GM18868 (cell line): ENCODE measurements around the gene LIN37.

ENCODE experiments used
- ATAC-seq: cut with Tn5 transposase; IDR thresholded peaks from one replicate; pipeline ENCODE4 v1.9.1; 2021; ENCODE audit warnings: mild to moderate bottlenecking, moderate library complexity; ENCODE audit not compliant: unreplicated experiment

LIN37 gene

GRCh38 chr19:35751839-35752745 lies 3.7 kb downstream of the LIN37 start:
- no peak for ATAC-seq

DNA sequence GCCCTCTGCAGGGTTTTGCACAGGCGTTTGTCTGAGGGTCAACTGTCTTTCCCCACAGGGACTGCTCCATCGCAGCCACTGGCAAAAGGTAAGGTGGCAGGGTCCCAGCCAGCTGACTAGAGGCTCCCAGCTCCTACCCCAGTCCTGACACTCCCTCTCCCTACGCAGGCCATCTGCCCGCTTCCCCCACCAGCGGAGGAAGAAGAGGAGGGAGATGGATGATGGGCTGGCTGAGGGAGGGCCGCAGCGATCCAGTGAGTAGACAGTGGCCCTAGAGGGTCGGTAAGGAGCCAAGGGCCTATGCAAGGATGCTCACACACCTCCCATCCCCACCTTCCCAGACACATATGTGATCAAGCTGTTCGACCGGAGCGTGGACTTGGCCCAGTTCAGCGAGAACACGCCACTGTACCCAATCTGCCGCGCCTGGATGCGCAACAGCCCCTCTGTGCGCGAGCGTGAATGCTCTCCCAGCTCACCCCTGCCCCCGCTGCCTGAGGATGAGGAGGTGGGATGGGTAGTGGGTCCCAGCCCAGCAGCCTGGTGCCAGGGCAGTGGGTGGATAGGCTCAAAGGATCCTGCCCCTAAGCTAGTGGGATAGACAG lies 4.5 kb downstream of the LIN37 start:
- no peak for ATAC-seq

DNA sequence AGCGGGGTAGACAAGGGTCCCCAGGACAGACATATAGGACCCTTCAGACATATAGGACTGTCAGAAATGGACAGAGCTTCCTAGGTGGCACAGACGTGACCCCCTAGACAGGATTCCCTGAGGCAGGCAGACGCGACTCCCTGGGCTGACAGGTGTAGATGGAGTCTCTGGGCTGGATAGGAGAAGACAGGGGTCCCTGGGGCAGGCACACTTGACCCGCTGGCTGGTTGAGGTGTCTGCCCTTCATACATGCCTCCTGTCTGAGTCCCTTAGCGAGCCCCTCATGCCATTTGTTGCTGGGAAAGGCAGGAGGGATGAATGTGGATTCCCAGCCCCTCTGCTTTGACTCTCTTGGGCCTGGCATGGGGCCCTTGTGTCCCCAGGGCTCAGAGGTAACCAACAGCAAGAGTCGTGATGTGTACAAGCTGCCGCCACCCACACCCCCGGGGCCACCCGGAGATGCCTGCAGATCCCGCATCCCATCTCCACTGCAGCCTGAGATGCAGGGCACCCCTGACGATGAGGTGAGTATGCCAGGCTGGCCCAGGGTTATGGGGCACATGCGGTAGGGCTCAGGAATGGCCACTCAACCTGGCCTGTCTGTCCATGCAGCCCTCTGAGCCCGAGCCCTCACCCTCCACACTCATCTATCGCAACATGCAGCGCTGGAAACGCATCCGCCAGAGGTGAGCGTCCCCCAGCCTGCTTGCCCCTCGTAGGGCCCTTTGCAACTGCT lies 5.4 kb downstream of the LIN37 start:
- no peak for ATAC-seq

DNA sequence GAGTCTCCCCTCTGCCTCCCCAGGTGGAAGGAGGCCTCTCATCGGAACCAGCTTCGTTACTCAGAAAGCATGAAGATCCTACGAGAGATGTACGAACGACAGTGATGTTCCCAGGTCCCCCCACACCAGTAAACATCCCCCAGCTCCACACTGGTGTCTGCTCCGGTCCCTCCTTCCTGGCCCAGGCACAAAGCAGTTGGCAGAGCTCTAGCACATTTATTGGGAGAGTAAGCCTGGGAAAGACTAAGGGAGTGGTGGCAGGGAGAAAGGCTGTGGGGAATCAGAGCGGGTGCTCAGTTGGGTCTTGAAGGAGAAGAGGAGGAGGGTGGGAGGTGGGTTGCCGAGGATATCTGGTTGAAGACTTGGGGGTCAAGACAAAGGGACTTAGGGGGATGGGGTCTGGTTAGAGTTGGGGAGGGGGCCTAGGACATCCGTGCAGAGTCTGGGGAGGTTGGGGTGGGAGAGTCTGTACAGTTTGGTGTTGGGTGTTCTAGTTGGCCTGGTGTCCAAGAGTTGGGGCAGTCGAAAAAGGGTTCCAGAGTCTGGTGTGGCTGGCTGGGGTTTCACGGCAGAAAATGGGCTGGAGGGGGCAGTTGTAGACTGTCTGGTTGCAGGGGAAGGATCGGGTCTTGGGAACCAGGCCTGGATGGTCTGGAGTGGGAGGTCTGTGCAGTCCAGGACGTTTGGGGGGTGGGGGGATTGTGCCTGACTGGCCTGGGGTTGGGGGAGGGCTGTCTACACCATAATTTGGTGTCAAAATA lies 6.2 kb downstream of the LIN37 start:
- ATAC-seq = no peak

GRCh38 chr19:35755131-35755549 lies 6.8 kb downstream of the LIN37 start:
- ATAC-seq = no peak

GRCh38 chr19:35755550-35756376 lies 7.4 kb downstream of the LIN37 start:
- no peak for ATAC-seq

DNA sequence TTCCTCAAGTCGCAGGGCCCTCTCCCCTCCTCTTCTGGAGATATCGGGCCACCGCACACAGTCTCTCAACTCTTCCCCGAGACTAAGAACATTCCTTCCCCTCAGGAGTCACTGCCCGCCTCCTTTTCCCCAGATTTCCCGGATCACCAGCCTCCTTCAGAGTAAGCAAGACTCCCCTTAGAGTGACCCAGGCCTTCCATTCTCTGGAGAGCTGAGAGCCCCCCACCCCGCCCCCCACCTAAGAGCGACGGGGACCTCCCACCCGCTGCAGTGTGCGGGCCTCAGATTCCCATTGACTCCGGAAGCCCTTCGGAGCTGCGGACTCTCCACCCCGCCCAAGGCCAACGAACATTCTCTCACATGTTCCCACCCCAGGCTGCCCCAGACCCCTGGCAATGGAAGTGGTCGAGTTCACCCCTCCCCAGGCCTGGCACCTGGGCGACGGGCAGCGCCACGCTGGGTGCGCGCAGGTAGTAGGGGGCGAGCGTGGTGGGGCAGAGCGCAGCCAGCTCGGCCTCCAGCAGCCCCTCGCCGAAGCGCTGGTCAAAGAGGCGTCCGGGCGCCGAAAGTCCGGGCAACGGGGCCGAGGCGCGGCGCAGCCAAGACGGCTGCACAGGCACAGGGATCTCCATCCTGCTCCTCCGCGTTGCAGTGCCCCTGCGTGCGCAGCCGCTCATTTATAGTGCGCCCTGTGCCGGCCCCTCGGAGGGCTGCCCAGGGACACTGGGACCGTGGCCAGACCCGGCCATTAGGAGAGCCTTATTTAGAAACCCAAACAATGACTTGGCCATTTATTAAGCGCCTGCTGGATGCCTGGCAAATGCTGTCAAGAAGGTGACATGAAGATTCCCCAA lies 8.2 kb downstream of the LIN37 start, which contains the start of gene HSPB6:
TSS of gene HSPB6 (minus strand) at position 653 of the 854 bp plus-strand sequence. CDS start at position 632, 21 bp downstream.
- no peak for ATAC-seq

- no peak for ATAC-seq
Measured at GRCh38 chr19:35757231-35757748, 8.9 kb downstream of the LIN37 start.

GRCh38 chr19:35757749-35758608 lies 9.6 kb downstream of the LIN37 start, which contains the start of gene PROSER3:
Gene PROSER3, plus strand, starts transcription at chr19:35758176. Its CDS starts 40 bp downstream, at chr19:35758216.
- peak; percentile 95 for ATAC-seq

GRCh38 chr19:35759697-35760096 lies 11.3 kb downstream of the LIN37 start:
- no peak for ATAC-seq

DNA sequence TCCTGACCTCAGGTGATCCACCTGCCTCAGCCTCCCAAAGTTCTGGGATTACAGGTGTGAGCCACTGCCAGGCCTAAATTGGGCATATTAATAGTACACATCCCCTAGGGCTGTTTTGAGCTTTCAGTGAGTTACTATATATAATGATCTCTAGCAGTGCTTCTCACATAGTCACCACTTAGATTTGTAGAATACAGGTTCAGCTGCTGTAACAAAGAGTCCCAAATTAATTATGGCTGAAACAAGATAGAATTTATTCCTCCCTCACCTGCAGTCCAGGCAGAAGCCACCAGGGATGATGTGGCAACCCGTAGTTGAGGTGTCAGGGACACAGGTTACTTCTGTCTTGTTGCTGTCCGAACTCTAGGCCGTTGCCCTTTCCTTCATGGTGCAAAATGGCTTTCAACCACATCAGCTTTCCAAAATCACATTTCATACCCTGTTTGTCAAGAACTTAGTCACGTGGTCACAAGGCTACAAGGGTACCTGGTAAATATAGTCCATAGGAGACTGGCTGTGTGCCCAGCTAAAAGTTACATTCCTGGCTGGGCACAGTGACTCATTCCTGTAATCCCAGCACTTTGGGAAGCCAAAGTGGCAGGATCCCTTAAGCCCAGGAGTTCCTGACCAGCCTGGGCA lies 12.5 kb downstream of the LIN37 start:
- no peak for ATAC-seq

GRCh38 chr19:35764432-35765315 lies 16.3 kb downstream of the LIN37 start:
- ATAC-seq = no peak

DNA sequence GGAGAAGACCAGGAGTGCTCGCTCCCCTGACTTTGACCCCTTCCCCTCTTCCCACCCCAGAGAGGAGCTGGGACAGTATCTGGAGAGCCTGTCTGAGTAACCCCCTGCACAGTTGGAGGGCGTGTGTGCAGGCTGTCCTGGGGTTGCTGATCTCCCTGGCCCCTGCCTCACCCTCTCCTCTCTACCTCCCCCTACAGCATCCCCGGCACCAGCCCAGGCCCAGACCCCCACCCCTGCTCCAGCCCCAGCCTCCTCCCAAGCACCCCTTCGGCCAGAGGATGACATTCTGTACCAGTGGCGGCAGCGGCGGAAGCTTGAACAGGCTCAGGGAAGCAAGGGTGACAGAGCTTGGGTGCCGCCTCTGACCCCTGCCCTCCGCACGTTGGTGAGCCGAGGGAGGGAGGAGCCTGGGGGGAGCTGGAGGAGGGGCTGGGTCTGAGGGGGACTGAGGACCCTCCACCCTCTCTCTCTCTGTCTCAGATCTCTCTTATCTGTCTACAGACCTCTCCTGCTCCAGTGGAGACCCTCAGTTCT lies 18.3 kb downstream of the LIN37 start:
- no peak for ATAC-seq

DNA sequence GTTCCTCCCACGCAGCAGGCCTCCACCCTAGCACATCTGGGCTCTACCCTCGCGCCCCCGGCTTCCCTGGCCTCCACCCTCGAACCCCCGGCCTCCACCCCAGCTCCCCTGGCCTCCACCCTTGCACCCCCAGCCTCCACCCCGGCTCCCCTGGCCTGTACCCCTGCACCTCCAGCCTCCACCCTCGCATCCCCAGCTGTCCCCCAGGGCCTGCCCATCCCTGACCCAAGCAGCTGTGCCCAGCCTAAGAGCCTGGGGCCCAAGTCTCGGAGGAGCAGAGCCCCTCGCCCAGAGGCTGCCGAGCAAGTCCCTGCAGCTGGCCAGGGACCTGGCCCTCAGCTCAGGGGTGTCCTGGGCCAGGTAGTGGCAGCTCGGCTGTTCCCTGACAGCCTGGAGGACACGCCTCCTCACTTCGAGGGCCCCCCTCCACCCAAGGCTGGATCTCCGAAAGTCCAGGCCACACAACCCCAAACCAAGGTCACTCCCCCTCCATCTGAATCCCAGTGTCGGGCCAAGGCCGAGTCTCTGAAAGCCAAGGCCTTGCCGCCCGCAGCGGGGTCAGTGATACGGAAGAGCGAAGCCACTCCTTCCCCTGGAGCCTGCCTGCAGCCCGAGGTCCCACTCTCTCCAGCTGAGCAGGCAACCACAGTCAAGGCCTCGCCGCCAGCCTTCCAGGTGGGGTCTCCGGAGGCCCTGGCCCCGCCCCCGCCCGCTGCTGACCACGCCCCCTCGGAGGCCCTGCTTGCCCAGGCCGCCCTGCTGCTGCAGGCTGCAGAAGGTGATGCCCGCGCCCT lies 19.1 kb downstream of the LIN37 start:
- no peak for ATAC-seq

GRCh38 chr19:35768082-35768421 lies 19.7 kb downstream of the LIN37 start:
- ATAC-seq = no peak
